ENCODE results near the gene MIDN.

DNA sequence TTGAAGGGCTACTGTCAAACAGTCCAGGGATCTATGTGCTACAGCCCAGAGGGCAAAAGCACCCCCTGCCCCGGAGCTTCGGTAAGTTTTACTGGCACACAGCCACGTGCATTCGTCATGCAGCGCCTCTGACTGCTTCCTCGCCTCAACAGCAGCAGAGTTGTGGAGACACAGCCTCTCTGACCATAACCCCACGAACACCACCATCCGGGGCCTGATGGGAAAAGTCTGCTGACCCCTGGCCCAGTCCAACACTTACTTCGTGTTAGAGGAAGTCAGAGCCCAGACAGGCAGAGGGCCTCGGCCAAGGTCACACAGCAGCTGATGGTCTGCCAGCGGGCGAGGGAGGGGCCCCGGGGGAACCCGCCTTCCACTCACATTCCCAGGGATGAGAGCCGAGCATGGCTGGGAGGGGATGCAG lies 15.7 kb upstream of the MIDN start:
- no peak for TF ChIP-seq POLR2A (IDR thresholded peaks at IDR 0.05)
- TF ChIP-seq, protein P1, sequence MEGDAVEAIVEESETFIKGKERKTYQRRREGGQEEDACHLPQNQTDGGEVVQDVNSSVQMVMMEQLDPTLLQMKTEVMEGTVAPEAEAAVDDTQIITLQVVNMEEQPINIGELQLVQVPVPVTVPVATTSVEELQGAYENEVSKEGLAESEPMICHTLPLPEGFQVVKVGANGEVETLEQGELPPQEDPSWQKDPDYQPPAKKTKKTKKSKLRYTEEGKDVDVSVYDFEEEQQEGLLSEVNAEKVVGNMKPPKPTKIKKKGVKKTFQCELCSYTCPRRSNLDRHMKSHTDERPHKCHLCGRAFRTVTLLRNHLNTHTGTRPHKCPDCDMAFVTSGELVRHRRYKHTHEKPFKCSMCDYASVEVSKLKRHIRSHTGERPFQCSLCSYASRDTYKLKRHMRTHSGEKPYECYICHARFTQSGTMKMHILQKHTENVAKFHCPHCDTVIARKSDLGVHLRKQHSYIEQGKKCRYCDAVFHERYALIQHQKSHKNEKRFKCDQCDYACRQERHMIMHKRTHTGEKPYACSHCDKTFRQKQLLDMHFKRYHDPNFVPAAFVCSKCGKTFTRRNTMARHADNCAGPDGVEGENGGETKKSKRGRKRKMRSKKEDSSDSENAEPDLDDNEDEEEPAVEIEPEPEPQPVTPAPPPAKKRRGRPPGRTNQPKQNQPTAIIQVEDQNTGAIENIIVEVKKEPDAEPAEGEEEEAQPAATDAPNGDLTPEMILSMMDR (IDR thresholded peaks at IDR 0.05) = no peak
- TF ChIP-seq POLR2AphosphoS5 (IDR thresholded peaks at IDR 0.05) = peak in 1 of 2 donors; percentile 20
- no peak for TF ChIP-seq EP300 (IDR thresholded peaks at IDR 0.05)

Data from upper lobe of left lung (tissue), 4 donors.